GM19452 (cell line): ENCODE measurements around the gene SNCAIP.
A peak's percentile ranks its signal among the peaks of the same experiment; 100 is the strongest.

ENCODE experiments used
- ATAC-seq: cut with Tn5 transposase; IDR thresholded peaks from one replicate; pipeline ENCODE4 v1.9.1; 2021; ENCODE audit not compliant: unreplicated experiment

SNCAIP gene

GRCh38 chr5:122421374-122422079 is 109.5 kb downstream of the SNCAIP start:
- ATAC-seq: peak; percentile 66

GRCh38 chr5:122423221-122423620 is 111.2 kb downstream of the SNCAIP start:
- no peak for ATAC-seq

- ATAC-seq: no peak
Observed at GRCh38 chr5:122424132-122424531, 112.1 kb downstream of the SNCAIP start.

- ATAC-seq: no peak
Observed at GRCh38 chr5:122426301-122426700, 114.3 kb downstream of the SNCAIP start.

- no peak for ATAC-seq
Observed at GRCh38 chr5:122427621-122428020, 115.6 kb downstream of the SNCAIP start.

- ATAC-seq: no peak
Observed at GRCh38 chr5:122429545-122430318, 117.7 kb downstream of the SNCAIP start.

GRCh38 chr5:122430319-122430586 is 118.2 kb downstream of the SNCAIP start:
- ATAC-seq: no peak

GRCh38 chr5:122431298-122431697 is 119.3 kb downstream of the SNCAIP start:
- no peak for ATAC-seq

GRCh38 chr5:122434205-122434970 is 122.4 kb downstream of the SNCAIP start:
- ATAC-seq: no peak

- ATAC-seq: no peak
Observed at GRCh38 chr5:122435234-122435633, 123.2 kb downstream of the SNCAIP start.

- no peak for ATAC-seq
Observed at GRCh38 chr5:122435761-122436160, 123.7 kb downstream of the SNCAIP start.

- ATAC-seq: no peak
Observed at GRCh38 chr5:122436615-122437014, 124.6 kb downstream of the SNCAIP start.

GRCh38 chr5:122439645-122440044 is 127.6 kb downstream of the SNCAIP start:
- ATAC-seq: no peak

- ATAC-seq: no peak
Observed at GRCh38 chr5:122442938-122443337, 130.9 kb downstream of the SNCAIP start.

GRCh38 chr5:122444411-122444810 is 132.4 kb downstream of the SNCAIP start:
- ATAC-seq: no peak

GRCh38 chr5:122445070-122445469 is 133.0 kb downstream of the SNCAIP start:
- no peak for ATAC-seq

- no peak for ATAC-seq
Observed at GRCh38 chr5:122447072-122447471, 135.0 kb downstream of the SNCAIP start.

- no peak for ATAC-seq
Observed at GRCh38 chr5:122447879-122448278, 135.8 kb downstream of the SNCAIP start.

GRCh38 chr5:122454541-122454940 is 142.5 kb downstream of the SNCAIP start:
- no peak for ATAC-seq

- ATAC-seq: no peak
Observed at GRCh38 chr5:122455939-122456338, 143.9 kb downstream of the SNCAIP start.

GRCh38 chr5:122457178-122457826 is 145.3 kb downstream of the SNCAIP start:
- ATAC-seq: no peak
